ENCODE measurements around the gene LRRC14B. TPM values are rescaled to one million over a fixed set of nuclear protein-coding genes. Genes with fewer than 3 reads are reported as not detected.
A peak's percentile ranks its signal among the peaks of the same experiment; 100 is the strongest.

Gene LRRC14B
- total RNA-seq, 1 donor from 2014 or later: not detected

- H3K9me3 ChIP-seq: no peaks in the 10 kb centered on the region
- H3K4me3 ChIP-seq: no peak overlapping the region
- ATAC-seq (peak; percentile 93), DNase-seq (peak; percentile 94)
- no peaks in the 10 kb centered on the region for H3K36me3 ChIP-seq
- peaks cover 4% of the 10 kb centered on the region for H3K4me1 ChIP-seq
- H3K27me3 ChIP-seq: peaks cover 8% of the 10 kb centered on the region
- no peak overlapping the region for H3K27ac ChIP-seq
- TF ChIP-seq CTCF (IDR thresholded peaks at IDR 0.05): peak; percentile 99
- intact Hi-C loops (cut with DNase I): no loop called here
Measured at GRCh38 chr5:188488-189481, 2.5 kb upstream of the LRRC14B start.

GRCh38 chr5:189486-189885 is 1.8 kb upstream of the LRRC14B start:
- intact Hi-C loops (cut with DNase I): no loop called here
- no peak overlapping the region for H3K27ac ChIP-seq
- ATAC-seq (no peak), DNase-seq (no peak)
- H3K9me3 ChIP-seq: no peaks in the 10 kb centered on the region
- H3K27me3 ChIP-seq: peaks cover 8% of the 10 kb centered on the region
- H3K36me3 ChIP-seq: no peaks in the 10 kb centered on the region
- TF ChIP-seq CTCF (IDR thresholded peaks at IDR 0.05): no peak
- no peak overlapping the region for H3K4me3 ChIP-seq
- peaks cover 4% of the 10 kb centered on the region for H3K4me1 ChIP-seq

- ATAC-seq (no peak), DNase-seq (no peak)
- no peaks in the 10 kb centered on the region for H3K36me3 ChIP-seq
- H3K4me1 ChIP-seq: peaks cover 4% of the 10 kb centered on the region
- H3K27me3 ChIP-seq: peaks cover 8% of the 10 kb centered on the region
- intact Hi-C loops (cut with DNase I): no loop called here
- H3K9me3 ChIP-seq: no peaks in the 10 kb centered on the region
- H3K4me3 ChIP-seq: no peak overlapping the region
- no peak for TF ChIP-seq CTCF (IDR thresholded peaks at IDR 0.05)
- H3K27ac ChIP-seq: no peak overlapping the region
Measured at GRCh38 chr5:189976-190365, 1.3 kb upstream of the LRRC14B start.

GRCh38 chr5:190366-191035 is 794 bp upstream of the LRRC14B start:
- no peaks in the 10 kb centered on the region for H3K9me3 ChIP-seq
- H3K36me3 ChIP-seq: no peaks in the 10 kb centered on the region
- H3K4me1 ChIP-seq: peaks cover 4% of the 10 kb centered on the region
- peak; percentile 58 for DNase-seq
- peaks cover 8% of the 10 kb centered on the region for H3K27me3 ChIP-seq
- intact Hi-C loops (cut with DNase I): no loop called here
- H3K4me3 ChIP-seq: no peak overlapping the region
- TF ChIP-seq CTCF (IDR thresholded peaks at IDR 0.05): no peak
- no peak overlapping the region for H3K27ac ChIP-seq
- no peak for ATAC-seq

GRCh38 chr5:191949-192690 is 825 bp downstream of the LRRC14B start:
- Histone ChIP-seq H3K4me1 (peaks cover 4% of the 10 kb centered on the region), H3K4me3 (no peak overlapping the region), H3K27ac (no peak overlapping the region), H3K27me3 (peaks cover 8% of the 10 kb centered on the region), H3K36me3 (no peaks in the 10 kb centered on the region), H3K9me3 (no peaks in the 10 kb centered on the region)
- ATAC-seq (no peak), DNase-seq (peak; percentile 54)
- intact Hi-C loops (cut with DNase I): no loop called here
- no peak for TF ChIP-seq CTCF (IDR thresholded peaks at IDR 0.05)

Data from upper lobe of right lung (tissue), 1 donor.